HUES6 (cell line): ENCODE results near the gene HSPB7.
A peak's percentile ranks its signal among the peaks of the same experiment; 100 is the strongest.
"Not testable (repeated sequence)": the region's sequence is repeated elsewhere in the genome, so short reads cannot be mapped to it uniquely, and the experiment has no call there.

Source experiments
- H3K27ac ChIP-seq: 2 replicates; pipeline ENCODE4 v1.7.0; 2013; ENCODE audit warnings: low read depth, mild to moderate bottlenecking, low read length, inconsistent platforms
- H3K27me3 ChIP-seq: 2 replicates; pipeline ENCODE4 v1.6.1; 2013; ENCODE audit warnings: low read length; ENCODE audit not compliant: control insufficient read depth, insufficient read depth
- H3K36me3 ChIP-seq: 2 replicates; pipeline ENCODE4 v1.6.1; 2013; ENCODE audit warnings: low read length; ENCODE audit not compliant: control insufficient read depth, insufficient read depth
- H3K4me1 ChIP-seq: 2 replicates; pipeline ENCODE4 v1.6.1; 2013; ENCODE audit warnings: low read length; ENCODE audit not compliant: control insufficient read depth, insufficient read depth
- H3K4me3 ChIP-seq: 2 replicates; pipeline ENCODE4 v1.5.1; 2013; ENCODE audit warnings: low read depth, low read length
- H3K9ac ChIP-seq: one replicate; pipeline ENCODE4 v1.6.1; 2013; ENCODE audit warnings: mild to moderate bottlenecking, low read length
- H3K9me3 ChIP-seq: 2 replicates; pipeline ENCODE4 v1.6.1; 2013; ENCODE audit warnings: low read depth, low read length; ENCODE audit not compliant: control insufficient read depth, insufficient read depth

Gene HSPB7

DNA sequence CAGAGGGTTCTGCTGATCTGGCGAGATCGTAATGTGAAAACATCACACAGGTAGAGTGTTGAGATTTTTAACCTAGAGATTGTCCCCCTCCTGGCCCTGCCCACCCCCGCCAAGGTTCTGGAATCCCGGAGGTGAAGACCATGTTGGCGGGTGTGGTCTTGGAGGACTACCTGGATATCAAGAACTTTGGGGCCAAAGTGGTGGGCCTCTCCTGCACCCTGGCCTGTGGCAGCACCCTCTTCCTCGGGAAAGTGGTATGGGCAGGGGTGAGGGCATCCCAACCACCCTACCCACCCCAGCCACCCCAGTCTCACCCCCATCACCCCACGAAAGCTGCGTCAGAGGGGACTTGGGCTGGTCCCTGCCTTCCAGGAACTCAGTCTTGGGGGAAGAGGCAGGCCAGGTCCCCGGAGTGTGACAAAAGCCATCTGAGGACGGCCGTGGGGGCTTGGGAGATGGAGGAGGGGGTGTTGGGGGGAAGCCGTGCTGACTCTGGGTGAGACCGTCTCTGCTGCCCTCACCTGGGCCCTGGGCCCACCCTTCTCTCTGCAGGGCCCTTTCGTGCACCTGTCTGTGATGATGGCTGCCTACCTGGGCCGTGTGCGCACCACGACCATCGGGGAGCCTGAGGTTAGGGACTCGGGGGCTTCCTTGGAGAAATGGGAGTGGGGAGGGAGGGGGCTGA is 30.1 kb upstream of the HSPB7 start:
- Histone ChIP-seq H3K9ac (no peak overlapping the region), H3K27ac (no peak overlapping the region), H3K36me3 (no peaks in the 10 kb centered on the region), H3K9me3 (no peaks in the 10 kb centered on the region), H3K4me1 (peaks cover 23% of the 10 kb centered on the region), H3K27me3 (no peaks in the 10 kb centered on the region; the same call in 1 of the 2 replicates), H3K4me3 (peak overlapping the region; percentile 76)

DNA sequence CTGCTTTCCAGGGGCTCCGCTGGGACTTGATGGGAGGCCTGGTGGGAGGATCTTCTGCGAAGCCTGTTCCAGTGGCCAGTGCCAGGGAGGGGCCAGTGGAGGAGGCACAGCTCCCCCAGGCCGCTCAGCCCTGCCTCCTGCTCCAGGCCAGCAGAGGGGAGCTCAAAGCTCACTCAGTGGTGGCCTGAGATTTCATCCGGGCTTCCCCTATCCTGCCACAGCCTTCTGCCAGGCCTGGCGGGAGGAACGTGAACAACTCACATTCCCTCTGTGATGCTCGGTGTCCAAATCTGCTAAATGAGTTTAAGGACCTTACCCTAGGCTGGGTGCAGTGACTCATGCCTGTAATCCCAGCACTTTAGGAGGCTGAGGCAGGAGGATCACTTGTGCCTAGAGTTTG is 29.0 kb upstream of the HSPB7 start:
- no peaks in the 10 kb centered on the region; the same call in 1 of the 2 replicates for H3K27me3 ChIP-seq

DNA sequence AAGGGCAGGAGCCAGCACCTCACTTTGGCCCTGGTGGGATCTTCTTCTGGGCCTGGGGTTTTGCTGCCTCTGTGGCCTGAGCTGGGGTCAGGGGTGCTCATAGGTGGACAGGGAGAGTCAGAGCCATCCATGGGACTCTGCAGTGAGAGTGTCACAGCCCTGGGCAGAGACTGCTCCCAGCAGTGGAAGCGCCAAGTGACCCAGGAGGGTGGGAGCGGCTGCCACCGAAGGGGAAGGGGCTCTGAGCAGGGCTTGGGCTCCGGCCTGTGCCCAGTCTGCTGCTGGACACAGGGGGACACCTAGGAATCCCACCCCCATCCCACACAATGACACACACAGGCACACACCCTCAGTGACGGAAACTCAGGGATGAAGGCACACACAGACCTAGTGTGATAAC is 26.1 kb upstream of the HSPB7 start:
- no peaks in the 10 kb centered on the region for H3K36me3 ChIP-seq
- H3K27ac ChIP-seq, result no peak overlapping the region
- peaks cover 11% of the 10 kb centered on the region for H3K4me1 ChIP-seq
- H3K9ac ChIP-seq, result no peak overlapping the region
- no peaks in the 10 kb centered on the region for H3K9me3 ChIP-seq
- no peak overlapping the region for H3K4me3 ChIP-seq
- H3K27me3 ChIP-seq, result no peaks in the 10 kb centered on the region; the same call in 1 of the 2 replicates

More for the DNA sequence above, 29.0 kb upstream of the HSPB7 start:
- no peaks in the 10 kb centered on the region for H3K9me3 ChIP-seq
- no peaks in the 10 kb centered on the region for H3K36me3 ChIP-seq
- H3K9ac ChIP-seq, result no peak overlapping the region
- peaks cover 23% of the 10 kb centered on the region for H3K4me1 ChIP-seq
- no peak overlapping the region for H3K27ac ChIP-seq
- H3K4me3 ChIP-seq, result no peak overlapping the region

DNA sequence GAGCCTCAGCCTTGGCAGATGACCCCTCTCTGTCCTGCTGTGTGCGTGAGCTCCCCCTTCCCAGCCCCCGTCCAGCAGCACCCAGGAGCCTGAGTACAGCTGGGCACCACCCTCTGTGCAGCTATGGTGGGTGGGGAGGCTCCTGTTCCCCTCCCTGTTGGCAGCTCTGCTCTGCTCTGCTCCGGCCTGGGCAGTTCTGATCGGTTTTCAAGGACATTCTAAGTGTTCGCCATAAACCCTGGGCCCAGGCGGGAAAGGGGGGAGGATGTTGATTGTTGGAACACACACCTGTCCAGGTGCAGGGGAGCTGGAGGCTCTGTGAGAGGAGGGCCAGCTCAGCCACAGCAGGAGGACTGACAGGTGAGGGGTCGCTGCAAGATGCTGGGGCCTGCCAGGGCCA is 25.7 kb upstream of the HSPB7 start, which contains the start of gene CLCNKB:
Gene CLCNKB, plus strand, starts transcription at position 262 of the 400 bp plus-strand sequence. CDS start 711 bp downstream, outside the sequence.
- H3K4me1 ChIP-seq, result peaks cover 8% of the 10 kb centered on the region
- H3K9ac ChIP-seq, result no peak within 1 kb of the TSS

DNA sequence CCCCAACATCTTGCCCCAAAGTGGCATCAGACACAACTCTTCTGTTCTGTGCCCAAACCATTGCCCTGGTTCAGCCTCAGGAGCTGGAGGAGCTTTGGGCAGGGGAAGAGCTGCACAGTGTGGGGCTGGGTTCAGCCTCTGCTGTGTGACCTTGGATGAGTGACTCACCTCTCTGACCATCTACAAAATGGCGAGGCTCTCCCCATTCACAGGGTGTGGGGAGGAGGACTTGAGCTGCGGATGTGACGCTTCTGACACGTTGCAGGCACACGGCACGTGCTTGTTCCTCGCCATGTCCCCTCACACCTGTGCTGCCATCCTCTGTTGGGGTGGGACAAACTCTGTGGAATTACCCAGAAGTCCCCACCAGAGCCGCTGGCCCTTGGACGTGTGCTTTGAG is 24.8 kb upstream of the HSPB7 start:
- not testable (repeated sequence) for H3K27ac ChIP-seq, H3K4me3 ChIP-seq, H3K9me3 ChIP-seq, H3K36me3 ChIP-seq, H3K9ac ChIP-seq, H3K4me1 ChIP-seq, H3K27me3 ChIP-seq

More for the DNA sequence above, 25.7 kb upstream of the HSPB7 start, which contains the start of gene CLCNKB:
- H3K4me3 ChIP-seq, result no peak within 1 kb of the TSS
- no peak within 1 kb of the TSS for H3K27ac ChIP-seq
- H3K27me3 ChIP-seq, result no peaks in the 10 kb centered on the region; the same call in 1 of the 2 replicates
- no peaks in the 10 kb centered on the region for H3K36me3 ChIP-seq
- no peaks in the 10 kb centered on the region for H3K9me3 ChIP-seq

DNA sequence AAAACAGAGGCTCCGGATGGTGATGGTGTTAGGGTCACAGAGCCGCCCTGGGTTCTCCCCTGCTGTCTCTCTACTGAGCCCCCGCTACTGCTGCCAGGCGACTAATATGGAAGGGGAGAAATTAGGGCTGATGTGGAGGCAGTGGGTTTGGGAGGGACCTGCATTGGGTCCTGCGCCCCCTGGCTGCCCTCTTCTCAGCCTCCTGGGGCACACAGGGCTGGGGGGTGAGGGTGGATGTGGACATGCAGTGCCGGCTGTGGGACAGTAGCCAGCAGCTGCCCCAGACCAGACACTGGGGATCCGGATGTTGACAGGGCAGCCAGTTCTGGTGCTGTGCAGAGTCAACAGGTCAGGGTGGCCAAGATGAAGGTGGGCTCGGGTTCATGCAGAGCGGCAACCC is 24.3 kb upstream of the HSPB7 start:
- Histone ChIP-seq H3K4me3 (no peak overlapping the region), H3K27ac (no peak overlapping the region), H3K36me3 (no peaks in the 10 kb centered on the region), H3K9ac (no peak overlapping the region), H3K4me1 (peaks cover 3% of the 10 kb centered on the region; the same call in 1 of the 2 replicates), H3K9me3 (no peaks in the 10 kb centered on the region), H3K27me3 (no peaks in the 10 kb centered on the region; the same call in 1 of the 2 replicates)

DNA sequence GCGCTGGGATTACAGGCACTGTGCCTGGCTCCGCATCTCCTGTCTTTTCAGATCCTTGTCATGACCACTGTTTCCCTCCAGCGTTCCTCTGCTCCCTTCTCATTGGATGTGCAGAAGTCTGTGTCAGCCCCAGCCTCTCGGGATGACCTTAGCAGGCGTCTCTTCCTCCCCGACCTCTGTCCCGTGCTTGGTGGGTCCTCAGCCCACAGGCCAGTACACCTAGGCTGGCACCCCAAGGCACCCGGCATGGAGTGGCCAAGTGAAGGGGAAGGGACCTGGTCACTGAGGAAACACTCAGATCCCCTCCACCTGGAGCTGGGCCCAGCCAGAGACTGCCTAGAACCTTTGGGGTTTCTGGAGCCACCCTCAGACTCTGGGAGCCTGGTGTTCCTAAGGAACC is 23.4 kb upstream of the HSPB7 start:
- no peaks in the 10 kb centered on the region for H3K4me1 ChIP-seq
- H3K36me3 ChIP-seq, result no peaks in the 10 kb centered on the region
- H3K27me3 ChIP-seq, result no peaks in the 10 kb centered on the region; the same call in 1 of the 2 replicates
- H3K4me3 ChIP-seq, result no peak overlapping the region
- H3K9me3 ChIP-seq, result no peaks in the 10 kb centered on the region
- H3K9ac ChIP-seq, result no peak overlapping the region
- H3K27ac ChIP-seq, result no peak overlapping the region

DNA sequence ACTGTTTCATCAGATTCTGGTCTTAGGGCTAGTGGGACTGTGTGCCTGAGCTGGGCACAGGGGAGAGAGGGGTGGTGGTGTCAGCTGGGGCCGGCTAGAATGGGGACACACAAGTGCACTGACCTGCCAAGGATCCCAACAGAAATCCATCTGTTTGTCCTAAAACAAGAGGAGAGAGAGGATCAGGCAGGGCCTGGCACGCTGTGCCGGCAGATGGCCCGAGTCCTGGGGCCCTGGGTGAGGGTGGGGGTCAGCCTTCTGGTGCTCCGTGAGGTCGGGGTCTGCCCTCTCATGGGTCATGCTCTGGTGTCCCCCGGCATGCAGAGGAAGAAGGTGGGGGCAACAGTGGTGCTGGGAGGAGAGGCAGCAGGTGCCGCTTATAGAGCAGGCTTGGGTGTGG is 22.0 kb upstream of the HSPB7 start:
- not testable (repeated sequence) for H3K4me3 ChIP-seq, H3K27me3 ChIP-seq, H3K27ac ChIP-seq, H3K9ac ChIP-seq, H3K4me1 ChIP-seq, H3K36me3 ChIP-seq, H3K9me3 ChIP-seq

DNA sequence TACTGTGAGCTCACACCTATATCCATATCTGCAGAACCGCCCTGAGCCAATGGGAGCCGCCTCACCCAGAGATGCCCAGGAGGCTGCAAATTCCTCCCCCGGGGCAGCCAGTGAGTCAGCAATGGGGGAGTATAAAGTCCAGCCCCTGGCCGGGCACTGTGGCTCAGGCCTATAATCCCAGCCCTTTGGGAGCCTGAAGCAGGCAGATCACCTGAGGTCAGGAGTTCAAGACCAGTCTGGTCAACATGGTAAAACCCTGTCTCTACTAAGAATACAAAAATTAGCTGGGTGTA is 20.7 kb upstream of the HSPB7 start:
- Histone ChIP-seq H3K4me1 (no peaks in the 10 kb centered on the region), H3K36me3 (no peaks in the 10 kb centered on the region), H3K9ac (no peak overlapping the region), H3K27me3 (no peaks in the 10 kb centered on the region), H3K27ac (no peak overlapping the region), H3K9me3 (no peaks in the 10 kb centered on the region), H3K4me3 (no peak overlapping the region)

DNA sequence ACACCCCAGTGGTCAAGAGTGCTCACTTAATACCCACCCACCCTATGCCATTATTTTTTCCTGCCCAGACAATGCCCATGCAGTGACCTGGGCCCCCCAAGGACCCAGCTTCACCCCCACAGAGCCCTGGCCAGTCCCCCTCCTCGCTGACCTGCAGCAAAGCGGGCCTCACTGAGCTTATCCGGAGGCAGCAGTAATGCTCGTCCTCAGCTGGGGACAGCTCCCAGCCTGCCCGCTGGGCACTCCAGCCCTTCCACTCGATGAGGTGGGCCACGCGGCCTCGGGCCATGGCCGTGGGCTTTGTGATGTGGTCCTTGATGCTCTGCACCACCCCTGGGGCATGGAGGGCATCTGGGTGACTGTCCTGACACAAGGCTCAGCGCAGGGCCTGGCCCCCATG is 18.6 kb upstream of the HSPB7 start:
- not testable (repeated sequence) for H3K27ac ChIP-seq, H3K36me3 ChIP-seq, H3K4me1 ChIP-seq, H3K27me3 ChIP-seq, H3K9ac ChIP-seq, H3K9me3 ChIP-seq, H3K4me3 ChIP-seq

DNA sequence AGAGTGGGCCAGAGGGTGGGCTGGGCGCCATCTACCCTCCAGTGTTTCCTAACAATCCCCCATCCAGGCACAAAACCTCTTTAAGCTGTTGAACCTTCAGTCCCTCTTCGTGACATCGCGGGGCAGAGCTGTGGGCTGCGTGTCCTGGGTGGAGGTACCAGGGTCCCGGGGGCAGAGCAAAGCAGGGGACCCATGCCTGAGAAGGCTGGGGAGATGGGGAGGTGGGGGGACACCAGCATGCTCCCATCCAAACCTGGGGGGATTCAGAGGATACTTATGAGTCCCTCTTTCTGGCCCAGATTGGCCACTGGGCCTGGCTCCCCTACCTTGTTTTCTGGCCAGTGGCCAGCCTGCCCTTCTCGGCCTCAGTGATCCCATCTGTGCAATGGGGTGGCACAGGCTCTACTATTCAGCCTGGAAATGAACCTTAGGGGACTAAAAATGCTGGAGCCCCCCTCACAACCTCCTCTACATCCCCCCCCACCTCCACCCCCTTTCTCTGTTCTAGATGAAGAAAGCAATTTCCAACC is 15.3 kb upstream of the HSPB7 start:
- peaks cover 10% of the 10 kb centered on the region for H3K4me1 ChIP-seq
- H3K4me3 ChIP-seq, H3K27ac ChIP-seq, H3K27me3 ChIP-seq, H3K9me3 ChIP-seq, H3K36me3 ChIP-seq, H3K9ac ChIP-seq: not testable (repeated sequence)
